HG03354 (cell line): Measurements from ENCODE around the gene C22orf39.

Source experiments
- ATAC-seq: cut with Tn5 transposase; IDR thresholded peaks from one replicate; pipeline ENCODE4 v1.9.1; 2021; ENCODE audit warnings: mild to moderate bottlenecking; ENCODE audit not compliant: unreplicated experiment, poor library complexity, severe bottlenecking

Gene C22orf39

GRCh38 chr22:19478045-19478900 lies 30.8 kb upstream of the C22orf39 start:
- no peak for ATAC-seq

- ATAC-seq = no peak
These were observed 30.0 kb upstream of the C22orf39 start for GRCh38 chr22:19477321-19478044.

GRCh38 chr22:19476023-19476422 lies 28.5 kb upstream of the C22orf39 start:
- ATAC-seq = no peak

- ATAC-seq = no peak
These were observed 26.1 kb upstream of the C22orf39 start for GRCh38 chr22:19473578-19473977.

- no peak for ATAC-seq
These were observed 24.7 kb upstream of the C22orf39 start for GRCh38 chr22:19472233-19472632.

GRCh38 chr22:19471572-19471971 lies 24.1 kb upstream of the C22orf39 start:
- ATAC-seq = no peak

GRCh38 chr22:19470010-19470409 lies 22.5 kb upstream of the C22orf39 start:
- ATAC-seq = no peak

- no peak for ATAC-seq
These were observed 21.9 kb upstream of the C22orf39 start for GRCh38 chr22:19469421-19469820.

GRCh38 chr22:19467912-19468311 lies 20.4 kb upstream of the C22orf39 start:
- no peak for ATAC-seq

- no peak for ATAC-seq
These were observed 19.6 kb upstream of the C22orf39 start for GRCh38 chr22:19466848-19467752.

GRCh38 chr22:19466126-19466716 lies 18.7 kb upstream of the C22orf39 start:
- no peak for ATAC-seq

- no peak for ATAC-seq
These were observed 17.5 kb upstream of the C22orf39 start for GRCh38 chr22:19464975-19465374.

- ATAC-seq = no peak
These were observed 17.0 kb upstream of the C22orf39 start for GRCh38 chr22:19464546-19464945.

- no peak for ATAC-seq
These were observed 16.3 kb upstream of the C22orf39 start for GRCh38 chr22:19463491-19464469.

GRCh38 chr22:19463008-19463407 lies 15.5 kb upstream of the C22orf39 start:
- ATAC-seq = no peak

GRCh38 chr22:19461506-19461905 lies 14.0 kb upstream of the C22orf39 start:
- no peak for ATAC-seq

GRCh38 chr22:19460036-19460435 lies 12.5 kb upstream of the C22orf39 start:
- ATAC-seq = no peak

GRCh38 chr22:19457828-19458428 lies 10.4 kb upstream of the C22orf39 start:
- ATAC-seq = no peak
